GM21723 (cell line): ENCODE results near the gene CUL1.

Source experiments
- ATAC-seq: cut with Tn5 transposase; IDR thresholded peaks from one replicate; pipeline ENCODE4 v1.9.1; 2021; ENCODE audit warnings: mild to moderate bottlenecking, moderate library complexity; ENCODE audit not compliant: unreplicated experiment

Gene CUL1

DNA sequence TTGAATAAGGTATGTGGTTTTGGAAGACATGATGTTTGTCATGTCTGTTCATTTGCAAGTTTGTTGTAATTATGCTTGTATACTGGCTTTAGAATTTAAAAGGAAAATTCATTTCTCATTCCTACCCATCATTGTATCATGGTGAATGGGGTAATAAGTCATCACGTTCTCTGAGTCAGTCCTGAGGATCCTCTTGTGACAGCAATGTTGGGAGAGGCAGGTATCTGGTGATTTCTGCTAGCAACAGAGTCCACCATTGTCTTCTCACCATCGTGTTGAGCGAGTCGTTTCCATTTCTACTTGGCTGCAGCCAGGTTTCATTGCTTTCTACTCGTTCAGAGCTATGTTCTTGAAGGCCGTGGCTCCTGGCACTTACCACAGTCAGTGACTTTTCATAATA, 16.3 kb downstream of the CUL1 start:
- no peak for ATAC-seq

DNA sequence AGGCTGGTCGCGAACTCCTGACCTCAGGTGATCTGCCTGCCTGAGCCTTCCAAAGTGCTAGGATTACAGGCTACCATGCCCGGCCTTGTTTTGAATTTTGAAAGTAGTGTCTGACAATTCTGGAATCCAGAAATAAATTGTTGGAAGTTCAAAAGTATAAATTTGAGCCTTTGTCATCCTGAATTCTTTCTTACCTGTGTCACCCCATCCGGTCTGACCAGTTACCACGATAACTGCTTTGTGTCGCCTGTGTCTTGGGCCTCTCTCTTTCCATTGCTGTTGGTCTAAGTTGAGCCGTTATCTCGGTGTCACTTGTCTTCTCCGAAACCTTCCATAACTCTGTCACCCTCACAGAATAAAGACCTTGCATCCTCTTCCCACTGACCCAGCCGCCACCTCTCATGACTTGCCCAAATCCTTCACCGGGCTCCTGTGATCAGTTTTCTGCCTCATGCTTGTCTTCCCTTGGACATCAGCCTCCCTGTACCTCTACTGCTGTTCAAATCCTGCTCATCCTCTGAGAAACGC, 18.6 kb downstream of the CUL1 start:
- ATAC-seq: no peak

DNA sequence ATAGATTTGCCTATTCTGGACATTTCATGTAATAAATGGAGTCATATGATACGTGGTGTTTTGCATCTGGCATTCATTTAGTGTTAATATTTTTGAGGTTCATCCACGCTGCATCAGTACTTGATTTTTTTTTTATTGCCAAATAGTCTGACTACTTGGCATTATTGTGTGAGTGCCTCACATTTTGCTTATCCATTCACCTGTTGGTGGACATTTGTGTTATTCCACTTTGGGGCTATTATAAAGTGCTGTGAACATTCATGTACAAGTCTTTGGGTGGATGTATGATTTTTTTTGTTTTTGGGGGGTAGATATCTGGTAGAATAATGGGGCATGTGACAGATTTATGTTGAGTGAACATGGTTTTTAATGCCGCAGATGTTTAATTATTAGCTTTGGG, 19.7 kb downstream of the CUL1 start:
- ATAC-seq: no peak

DNA sequence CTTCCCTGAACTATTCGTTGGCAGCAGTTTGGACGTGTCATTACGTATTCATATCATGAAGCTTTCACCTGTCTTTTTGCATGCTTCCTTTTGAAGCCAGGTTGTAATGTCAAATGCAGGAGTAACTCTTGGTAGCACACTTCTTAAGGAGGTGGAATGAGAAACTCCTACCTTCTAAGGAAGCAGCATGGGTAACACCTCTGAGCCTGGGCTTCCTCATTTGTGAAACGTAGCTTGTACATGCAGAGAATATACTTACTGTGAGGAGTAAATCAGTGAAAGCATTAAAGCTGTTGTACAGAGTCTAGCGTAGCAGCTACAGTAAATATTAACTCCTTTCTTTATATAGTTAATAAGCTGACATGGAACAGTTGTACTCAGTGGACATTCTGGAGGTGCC, 21.1 kb downstream of the CUL1 start:
- ATAC-seq: no peak

DNA sequence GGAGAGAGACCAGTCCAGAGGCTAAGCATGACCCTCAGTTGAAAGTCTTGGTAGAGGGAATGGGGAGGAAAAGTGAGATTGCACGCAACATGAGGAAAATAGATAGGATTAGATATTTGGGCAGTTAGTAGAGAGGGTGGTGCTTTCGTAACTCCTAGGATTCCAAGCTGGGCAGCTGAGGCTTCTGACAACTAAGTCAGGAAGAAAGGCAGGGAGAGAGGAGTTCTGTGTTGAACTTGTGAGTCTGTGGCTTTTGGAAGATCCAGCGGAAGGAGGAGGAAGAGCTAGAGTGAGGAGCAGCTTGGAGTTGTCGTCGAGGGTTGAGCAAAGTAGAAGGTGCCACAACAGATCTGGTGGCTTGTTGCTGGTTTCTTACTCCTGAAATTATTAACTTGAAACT, 21.8 kb downstream of the CUL1 start:
- no peak for ATAC-seq

DNA sequence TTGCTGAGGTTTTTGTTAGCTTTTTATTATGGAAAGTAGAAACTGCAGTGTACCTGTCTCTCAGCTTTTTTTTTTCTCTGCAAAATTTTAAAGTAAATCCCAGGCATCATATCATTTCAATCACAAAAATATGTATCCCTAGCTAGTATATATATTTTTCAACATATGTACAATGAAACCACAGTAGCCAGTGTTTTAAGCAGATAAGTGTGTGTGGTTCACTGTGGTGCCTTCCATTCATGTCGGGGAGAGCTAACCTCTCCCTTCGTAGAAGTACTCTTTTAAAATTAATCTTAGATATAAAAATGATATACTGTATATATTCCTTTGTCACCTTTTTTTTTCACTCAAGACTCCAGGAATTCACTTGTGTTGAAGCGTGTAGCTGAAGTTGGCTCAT, 22.7 kb downstream of the CUL1 start:
- no peak for ATAC-seq

DNA sequence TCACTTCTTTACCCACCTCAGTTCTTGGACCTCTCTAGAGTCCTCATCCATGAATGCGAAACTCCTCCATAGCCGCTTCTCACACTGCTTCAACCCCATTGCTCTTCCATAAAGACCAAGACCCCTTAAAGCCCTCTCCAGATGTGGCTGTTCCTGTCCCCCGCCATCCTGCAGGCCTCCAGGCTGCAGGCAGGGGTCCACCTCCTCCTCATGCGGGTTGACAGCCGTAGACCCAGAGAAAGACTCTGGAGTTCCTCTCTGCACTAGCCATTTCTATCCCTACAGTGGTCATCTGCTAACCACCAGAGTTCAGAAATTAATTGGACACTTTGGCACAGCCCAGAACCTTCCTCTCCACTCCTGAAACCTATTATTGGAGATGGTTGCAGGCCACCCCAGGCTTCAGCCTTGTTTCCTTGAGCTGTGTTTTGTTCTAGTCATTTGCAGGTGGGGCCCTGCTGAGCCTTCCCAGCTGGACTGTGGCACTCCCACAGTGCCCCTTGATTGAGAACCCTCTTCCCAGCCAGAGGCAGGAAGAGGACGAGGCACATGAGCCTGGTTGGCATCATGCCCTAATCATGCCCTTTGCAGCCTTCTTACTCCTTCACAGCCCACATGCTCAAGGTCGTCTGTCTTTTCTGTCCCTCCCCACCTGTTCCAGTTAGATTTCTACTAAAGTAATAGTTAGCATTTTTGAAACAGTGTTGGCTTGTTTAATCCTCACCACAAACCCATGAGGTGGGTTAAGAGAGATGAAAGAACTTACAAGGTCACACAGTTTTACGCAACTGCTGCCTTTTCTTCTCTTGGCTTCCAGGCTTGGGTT, 23.9 kb downstream of the CUL1 start:
- ATAC-seq: no peak

DNA sequence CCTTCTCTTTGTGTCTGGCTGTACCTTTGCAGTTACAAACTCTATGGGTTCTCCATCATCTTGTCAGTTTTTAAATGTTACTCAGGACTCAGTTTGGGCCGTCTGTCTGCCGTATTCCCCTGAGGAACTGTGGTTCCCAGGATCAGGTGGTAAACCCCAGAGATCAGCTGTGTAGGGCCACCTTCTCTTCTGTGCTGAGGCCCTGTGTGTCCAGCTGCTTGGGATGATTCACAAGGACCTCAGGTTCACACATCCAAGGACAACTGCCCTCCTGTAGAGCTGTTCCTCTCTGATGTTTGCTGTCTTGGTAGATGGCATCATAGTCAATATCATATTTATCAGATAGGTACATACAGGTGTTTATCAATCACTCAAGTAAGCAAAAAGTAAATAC, 24.5 kb downstream of the CUL1 start:
- no peak for ATAC-seq

DNA sequence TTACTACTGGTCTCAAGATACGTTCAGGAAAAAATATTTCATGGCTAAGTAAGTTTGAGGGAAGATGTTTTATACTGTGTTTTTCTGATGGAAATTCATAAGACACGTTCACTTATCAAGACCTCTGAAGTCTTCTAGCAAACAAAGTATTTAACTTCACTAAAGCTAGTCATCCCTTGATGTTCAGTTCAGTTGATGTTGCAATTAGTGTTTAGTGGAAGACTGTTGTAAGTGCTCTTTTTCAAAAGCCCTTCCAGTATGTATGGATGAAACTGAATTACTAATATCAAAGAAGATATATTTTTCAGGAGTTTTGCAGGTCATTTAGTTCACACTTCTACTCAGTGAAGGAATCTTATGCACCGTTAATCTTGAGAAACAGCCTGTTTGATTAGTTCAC, 25.1 kb downstream of the CUL1 start:
- no peak for ATAC-seq

DNA sequence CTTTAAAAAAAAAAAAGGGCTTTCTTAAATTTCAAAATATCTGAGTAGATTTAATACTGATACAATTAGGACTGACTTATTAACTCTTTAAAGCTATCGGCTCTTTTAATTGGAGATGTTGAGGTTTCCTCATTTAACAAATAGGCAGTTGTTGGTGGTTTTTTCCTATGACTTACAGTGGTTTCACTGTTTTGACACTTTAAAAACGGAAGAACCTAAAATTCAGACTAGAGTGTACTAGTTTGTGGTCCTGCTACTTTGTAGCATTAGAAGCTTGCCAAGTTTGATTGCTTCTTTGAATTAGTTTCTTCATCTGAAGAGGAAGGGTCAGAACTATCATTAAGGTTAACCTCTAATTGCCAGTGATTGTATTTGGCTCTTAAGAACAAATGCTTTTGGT, 27.7 kb downstream of the CUL1 start:
- ATAC-seq: no peak

DNA sequence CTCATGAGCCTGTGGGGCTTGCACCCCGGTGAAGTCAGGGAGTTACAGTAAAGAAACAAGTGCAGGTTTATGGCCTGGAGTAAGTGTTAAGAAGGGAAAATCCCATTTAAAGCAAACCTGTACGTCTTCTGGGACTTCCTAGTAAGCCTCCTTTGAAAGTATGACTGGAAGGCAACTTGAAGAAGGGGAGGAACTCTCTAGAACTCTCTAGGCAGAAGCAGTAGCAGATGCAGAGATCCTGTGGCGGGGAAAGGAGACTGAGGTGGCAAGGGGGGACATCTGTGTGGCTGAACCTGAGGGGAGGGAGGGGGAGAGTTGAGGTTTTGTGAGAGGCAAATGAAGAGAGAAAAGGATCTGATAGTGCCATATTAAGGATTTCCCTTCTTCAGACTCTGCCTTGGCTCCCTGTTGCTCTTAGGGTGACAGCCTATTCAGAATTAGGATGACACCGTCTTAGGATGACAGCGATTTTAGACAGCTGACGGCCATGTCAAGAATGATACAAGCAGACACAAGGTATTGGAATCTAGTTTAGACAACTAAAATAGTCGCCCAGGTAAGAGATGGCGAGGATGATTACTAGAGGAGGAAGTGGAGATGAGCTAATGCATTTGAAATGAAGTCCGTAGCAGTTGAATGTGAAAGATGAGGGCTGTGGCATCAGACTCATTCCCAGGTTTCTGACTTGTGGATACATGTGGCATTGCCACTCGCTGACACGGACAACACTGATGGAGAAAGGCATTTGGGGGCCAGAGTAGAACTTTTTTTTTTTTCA, 29.0 kb downstream of the CUL1 start:
- no peak for ATAC-seq

DNA sequence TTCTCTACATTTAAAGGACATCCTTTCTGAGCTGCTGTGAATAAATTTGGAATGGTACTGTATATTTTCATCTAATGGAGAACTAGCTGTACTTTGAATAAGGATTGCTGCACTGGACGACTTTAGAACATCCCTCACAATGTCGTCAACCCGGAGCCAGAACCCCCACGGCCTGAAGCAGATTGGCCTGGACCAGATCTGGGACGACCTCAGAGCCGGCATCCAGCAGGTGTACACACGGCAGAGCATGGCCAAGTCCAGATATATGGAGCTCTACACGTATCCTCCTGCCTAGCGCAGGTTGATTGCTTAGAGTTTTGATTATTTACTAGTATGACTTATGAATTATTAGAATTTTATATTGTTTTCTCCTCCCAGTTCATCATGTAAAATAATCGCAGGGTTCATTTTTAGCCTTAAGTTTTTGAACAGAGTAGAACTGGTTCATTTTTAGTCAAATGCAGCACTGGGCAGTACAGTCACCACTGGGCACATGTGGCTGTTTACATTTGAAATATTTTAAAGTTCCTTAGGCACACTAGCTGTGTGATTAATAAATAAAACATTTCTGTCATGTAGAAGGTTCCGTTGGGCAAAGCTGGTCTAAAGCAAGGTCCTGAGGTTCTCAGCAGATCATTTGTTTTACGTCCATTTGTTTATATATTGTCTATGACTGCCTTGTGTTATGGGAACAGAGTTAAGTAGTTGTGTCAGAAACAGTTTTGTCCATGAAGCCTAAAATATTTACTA, 31.5 kb downstream of the CUL1 start:
- ATAC-seq: no peak

DNA sequence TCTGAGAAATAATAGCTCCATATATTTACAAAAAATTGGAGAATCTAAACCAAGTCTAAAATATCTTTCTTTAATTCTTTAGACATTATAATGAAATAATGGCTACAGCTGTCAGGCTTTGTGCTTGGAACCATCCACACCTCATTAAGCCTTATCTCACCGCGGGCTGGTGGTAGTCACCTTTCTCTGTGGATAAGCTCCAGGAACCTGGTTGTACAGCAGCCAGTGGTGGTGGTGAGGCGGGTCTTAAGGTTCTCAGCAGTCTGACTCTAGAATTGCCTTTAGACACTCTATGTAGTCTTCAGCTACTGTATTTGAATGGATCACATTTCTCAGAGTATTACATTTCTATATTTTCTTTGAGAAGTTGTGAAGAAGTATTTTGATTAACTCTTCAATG, 34.2 kb downstream of the CUL1 start:
- no peak for ATAC-seq

DNA sequence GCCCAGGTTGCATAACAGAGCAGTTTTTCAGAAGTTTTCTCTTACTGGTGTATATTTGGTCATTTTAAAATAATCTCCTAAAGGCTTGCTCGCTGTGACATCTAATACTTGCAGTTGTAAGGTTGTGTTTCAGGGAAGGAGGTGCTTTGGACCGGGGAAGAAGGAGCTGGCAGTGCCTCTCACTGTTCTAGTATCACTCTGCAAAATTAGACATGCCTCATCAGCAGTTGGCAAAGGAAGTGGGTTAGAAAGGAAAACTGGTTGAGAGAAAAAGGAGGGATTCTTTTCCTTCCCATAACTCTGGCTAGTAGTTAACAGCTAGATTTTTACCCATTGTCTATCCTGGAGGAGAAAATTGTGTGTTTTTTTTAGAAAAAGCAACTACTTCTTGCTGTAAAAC, 34.8 kb downstream of the CUL1 start:
- no peak for ATAC-seq

DNA sequence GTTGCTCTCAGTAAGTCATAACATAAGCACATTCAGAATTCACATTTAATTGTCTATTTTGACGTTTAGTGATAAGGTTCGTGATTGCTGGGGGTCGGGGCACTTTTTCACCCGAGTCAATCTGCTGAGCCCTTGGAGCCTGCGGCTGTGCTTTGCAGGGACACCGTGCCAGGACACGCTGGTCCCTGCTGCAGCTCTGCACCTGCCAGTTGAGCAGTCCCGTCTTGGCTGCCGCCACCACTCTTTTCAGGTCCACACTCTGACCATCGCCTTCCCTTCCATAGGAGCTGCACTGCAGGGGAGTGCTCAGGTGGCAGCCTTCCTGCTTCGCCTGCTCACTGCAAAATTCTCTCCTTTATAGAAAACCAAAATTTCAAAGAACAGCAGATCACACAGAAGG, 36.4 kb downstream of the CUL1 start:
- no peak for ATAC-seq

DNA sequence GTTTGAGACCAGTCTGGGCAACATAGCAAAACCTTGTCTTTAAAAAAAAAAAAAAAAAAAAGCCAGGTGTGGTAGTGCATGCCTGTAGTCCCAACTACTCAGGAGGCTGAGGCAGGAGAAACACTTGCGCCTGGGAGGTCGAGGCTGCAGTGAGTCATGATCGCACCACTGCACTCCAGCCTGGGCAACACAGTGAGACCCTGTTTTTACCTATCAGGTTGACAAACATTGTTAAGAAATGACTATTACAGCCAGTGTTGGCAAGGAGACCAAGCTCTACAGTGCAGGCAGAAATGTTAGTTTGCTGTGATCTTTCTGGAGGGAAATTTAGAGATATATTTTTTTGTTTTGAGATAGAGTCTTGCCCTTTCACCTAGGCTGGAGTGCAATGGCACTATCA, 37.3 kb downstream of the CUL1 start:
- ATAC-seq: no peak

DNA sequence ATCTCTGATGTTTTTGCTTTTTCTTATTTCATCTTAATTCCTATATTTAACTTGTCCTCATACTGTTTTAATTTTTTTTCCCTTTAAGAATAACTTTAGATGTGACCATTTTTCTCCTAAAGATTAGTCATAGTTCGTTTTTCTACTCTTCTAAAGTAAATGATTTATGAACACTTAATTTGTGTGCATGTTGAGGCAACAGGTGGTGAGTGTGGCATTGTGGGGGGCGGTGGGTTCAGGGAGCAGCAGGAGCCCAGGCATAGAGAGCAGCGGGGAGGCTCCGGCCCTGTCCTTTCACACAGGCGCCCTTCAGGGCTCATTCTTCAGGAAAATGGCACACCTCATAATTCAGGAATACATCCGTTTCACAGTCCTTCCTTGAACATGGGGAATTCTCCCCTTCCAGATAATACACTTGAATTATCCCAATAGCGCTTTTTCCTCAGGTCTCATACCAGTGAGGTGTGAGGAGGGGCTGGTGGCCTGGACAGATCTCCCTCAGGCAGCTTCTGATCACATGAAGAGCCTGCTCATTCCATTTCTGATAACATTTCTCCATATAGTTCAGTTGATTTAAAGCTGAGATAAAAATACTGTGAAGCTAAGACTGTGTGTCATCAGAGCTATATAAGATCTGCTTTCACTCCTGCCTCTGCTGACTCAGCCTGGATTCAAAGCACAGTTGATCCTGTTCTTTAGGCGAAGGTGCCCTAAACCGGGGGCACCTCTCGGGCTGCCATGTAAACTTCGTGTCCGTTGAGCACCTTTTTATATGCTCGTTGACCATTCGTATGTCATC, 40.2 kb downstream of the CUL1 start:
- no peak for ATAC-seq

DNA sequence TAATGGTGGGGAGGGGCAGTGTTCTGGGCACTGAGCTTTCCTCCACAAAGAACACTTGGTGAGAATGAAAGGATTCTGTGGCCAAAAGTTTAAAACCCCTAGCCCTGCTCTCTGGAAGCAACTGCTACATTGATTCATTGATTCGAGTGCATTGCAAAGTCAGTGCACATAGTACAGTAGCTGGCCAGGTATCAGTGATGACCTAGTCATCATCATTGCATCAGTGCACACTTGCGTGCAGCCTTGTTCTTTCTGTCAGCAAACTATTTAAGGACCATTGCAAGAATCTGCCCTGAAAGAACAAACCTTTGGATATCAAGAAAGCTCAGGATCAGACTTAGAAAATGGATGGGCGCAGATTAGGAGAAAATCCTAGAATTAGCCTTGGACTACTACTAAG, 47.4 kb downstream of the CUL1 start:
- ATAC-seq: no peak

DNA sequence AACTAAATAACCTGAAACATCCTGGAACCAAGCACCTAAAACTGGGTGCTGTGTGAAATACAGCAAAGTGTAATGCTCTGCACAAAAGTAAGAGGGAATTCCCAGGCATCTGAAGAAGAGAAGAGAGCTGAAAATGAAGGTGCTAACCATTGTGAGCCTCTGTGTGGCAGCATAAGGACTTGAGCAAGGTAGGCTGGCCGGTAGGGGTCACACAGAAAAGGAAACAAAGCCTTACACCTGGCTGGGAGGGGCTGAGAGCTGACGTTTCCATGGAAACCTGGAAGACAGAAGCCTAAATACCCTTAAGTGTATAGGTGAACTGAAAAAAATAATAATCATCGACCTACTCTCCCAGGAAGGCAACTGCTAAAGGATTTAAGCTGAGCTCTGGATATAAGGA, 48.6 kb downstream of the CUL1 start:
- ATAC-seq: no peak

DNA sequence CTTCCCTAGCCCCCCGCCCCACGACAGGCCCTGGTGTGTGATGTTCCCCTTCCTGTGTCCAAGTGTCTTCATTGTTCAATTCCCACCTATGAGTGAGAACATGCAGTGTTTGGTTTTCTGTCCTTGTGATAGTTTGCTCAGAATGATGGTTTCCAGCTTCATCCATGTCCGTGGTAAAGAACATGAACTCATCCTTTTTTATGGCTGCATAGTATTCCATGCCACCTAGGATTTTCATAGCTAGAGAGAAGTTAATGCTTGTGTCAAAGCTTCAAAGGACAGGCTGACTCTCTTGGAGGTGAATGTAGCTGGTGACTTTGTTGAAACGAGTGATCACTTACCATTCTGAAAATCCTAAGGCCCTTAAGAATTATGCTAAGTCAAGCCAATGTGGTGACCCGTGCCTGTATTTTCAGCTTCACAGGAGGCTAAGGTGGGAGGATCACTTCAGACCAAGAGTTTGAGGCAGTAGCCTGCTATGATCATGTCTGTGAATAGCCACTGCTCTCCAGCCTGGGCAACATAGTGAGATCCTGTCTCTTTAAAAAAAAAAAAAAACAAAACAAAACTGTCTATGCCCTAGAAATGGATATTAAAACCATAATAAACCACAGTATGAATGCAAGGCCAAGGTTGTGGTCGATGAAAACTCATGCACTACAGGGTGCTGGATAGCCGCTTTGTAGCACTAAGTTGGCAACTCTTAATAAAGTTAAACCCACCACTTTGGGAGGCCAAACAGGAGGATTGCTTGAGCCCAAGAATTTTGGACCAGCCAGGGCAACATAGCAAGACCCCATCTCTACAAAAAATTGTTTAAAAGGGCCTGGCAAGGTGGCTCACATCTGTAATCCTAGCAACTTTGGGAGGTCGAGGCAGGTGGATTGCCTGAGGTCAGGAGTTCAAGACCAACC, 52.0 kb downstream of the CUL1 start:
- no peak for ATAC-seq
